NCI-H446 treated with DMSO at 0.1 percent for 48 hours (cell line): Measurements from ENCODE around the gene HOXC4.
"Not testable (repeated sequence)": the region's sequence is repeated elsewhere in the genome, so short reads cannot be mapped to it uniquely, and the experiment has no call there.

Experiments used
- DNase-seq: peaks from one replicate; lab custom pipeline; 2025; lab: John Stamatoyannopoulos, UW

Gene HOXC4

DNA sequence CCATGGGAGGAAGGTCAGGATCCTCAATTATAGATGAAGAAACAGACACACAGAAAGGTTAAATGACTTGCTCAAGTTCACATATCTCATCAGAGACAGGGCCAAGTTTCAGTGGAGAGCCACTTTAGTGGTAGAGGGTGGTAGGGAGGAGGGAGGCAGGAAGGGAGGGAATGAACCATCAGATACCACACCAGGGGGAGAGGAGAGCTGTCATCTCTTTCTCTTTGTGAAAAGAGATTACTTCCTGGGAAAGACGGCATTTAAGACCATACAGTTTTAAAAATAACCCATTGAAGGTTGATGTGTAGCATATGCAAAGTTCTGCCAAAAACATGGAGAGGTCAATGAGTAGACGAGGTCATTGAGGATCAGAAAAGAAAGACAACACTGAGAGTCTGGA, 39.3 kb downstream of the HOXC4 start:
- DNase-seq: not testable (repeated sequence)

DNA sequence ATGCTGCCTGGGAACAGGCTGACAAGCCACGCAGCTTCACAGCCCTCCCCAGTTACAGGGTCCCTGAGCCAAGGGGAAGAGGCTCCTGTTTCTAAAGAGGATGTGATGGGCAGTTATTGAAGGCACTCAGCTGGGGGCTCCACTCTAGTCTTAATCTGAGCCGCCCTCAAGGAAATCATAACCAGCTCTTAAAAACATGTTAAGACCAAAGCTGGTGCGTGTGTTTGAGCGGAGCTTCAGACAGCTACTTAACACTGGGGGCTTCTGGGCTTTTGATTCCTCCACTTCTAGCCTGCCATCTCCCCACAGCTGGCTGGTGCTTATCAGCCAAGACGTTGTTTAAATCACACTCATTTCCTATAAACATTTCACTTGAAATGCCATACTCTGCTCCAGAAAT, 42.3 kb downstream of the HOXC4 start:
- DNase-seq: not testable (repeated sequence)

DNA sequence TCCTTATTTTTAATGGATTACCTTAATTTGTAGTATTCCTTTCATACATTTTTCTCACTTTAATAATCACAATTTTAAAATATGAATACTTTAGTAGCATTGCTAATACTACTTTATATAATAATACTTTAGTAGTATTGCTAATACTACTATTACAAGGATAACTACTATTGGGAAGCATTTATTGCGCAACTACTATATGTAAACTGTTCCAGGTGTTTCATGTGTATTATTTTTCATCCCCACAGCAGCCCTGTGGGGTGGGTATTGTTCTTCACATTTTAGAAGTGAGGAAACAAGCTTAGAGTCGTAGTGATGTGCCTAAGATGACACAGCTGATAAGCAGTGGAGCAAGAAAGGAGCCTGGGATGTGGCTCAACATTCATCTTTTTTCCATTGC, 45.0 kb downstream of the HOXC4 start:
- not testable (repeated sequence) for DNase-seq

DNA sequence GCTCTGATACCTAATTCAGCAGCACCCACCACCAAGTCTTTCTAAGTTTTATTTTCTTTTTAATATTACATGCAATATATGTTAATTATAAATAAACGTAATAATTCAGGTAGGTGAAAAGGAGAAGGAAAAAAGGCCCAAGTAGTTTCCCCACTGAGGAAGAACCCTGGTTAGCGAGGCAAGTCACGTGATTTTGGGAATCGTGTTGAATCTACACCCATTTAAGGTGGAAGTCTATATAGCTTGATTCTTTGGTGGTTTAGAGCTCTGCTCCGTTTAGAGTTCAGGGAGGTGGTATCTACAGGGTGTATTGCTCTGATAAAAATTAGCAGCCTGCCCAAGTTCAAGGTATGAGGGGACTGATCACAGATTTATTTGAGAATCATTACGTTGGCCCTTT, 47.0 kb downstream of the HOXC4 start:
- DNase-seq: not testable (repeated sequence)

DNA sequence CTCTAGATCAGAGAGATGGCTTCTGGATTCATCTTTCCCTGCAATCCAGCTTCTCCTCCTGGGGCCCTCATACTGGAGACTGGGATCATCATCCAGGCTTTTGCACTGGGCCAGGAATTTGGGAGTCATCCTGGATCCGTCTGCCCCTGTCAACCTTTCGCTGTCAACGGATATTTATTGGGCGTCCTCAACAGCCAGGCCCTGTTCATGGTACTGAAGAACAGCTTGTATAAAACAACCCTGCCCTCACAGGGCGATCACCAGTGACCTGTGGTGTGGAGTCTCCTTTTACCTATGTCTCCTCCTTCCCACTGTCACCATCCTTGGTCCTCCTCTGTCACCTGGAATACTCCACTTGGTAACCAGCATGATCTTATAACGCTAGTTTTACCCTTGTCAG, 48.6 kb downstream of the HOXC4 start:
- DNase-seq: not testable (repeated sequence)

DNA sequence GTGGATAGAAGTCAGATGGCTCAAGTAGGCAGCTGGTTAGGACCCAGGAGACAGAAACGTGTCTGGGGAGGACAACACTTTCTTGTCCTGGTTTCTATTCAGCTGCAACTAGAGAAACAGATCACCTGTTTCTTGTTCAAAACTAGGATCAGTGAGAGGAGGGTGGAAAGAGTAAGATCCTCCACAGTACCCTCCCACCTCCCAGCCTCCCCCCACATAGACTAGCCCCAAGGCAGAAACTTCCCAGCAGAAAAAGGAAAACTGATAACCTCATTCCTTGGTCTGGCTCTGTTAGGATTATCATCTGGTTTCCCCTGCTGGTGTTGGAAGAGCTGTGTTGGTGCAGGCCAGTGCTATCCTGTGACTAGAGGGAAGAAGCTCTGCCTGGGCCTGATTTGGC, 50.2 kb downstream of the HOXC4 start:
- not testable (repeated sequence) for DNase-seq
